NCI-H2029 treated with DMSO at 0.1 percent for 48 hours (cell line): Measurements from ENCODE around the gene EME1.
"Not testable (repeated sequence)": the region's sequence is repeated elsewhere in the genome, so short reads cannot be mapped to it uniquely, and the experiment has no call there.

Source experiments
- DNase-seq: peaks from one replicate; lab custom pipeline; 2025; lab: John Stamatoyannopoulos, UW

Gene EME1

GRCh38 chr17:50426472-50426782 lies 53.4 kb downstream of the EME1 start:
- no peak for DNase-seq

- DNase-seq, result no peak
Observed at GRCh38 chr17:50426814-50427787, 54.1 kb downstream of the EME1 start.

GRCh38 chr17:50428126-50428525 lies 55.1 kb downstream of the EME1 start:
- not testable (repeated sequence) for DNase-seq

- no peak for DNase-seq
Observed at GRCh38 chr17:50428831-50429424, 55.9 kb downstream of the EME1 start.

- no peak for DNase-seq
Observed at GRCh38 chr17:50429793-50430192, 56.8 kb downstream of the EME1 start.
